GM12878 (cell line): ENCODE data around the gene RPS6KC1. TPM values are rescaled to one million over a fixed set of nuclear protein-coding genes. Genes with fewer than 3 reads are reported as not detected.

Experiments used
- CEBPB ChIP-seq, 2 experiments: fragments of 150-350 bp in 1 of 2; IDR thresholded peaks; 2 replicates each; pipeline ENCODE4 v1.6.1; 2012 to 2014; ENCODE audit warnings: low read depth in 2 of 2, low read length in 2 of 2, borderline replicate concordance in 1 of 2, inconsistent platforms in 1 of 2
- DPF2 ChIP-seq: fragments of 450-650 bp; IDR thresholded peaks from 2 replicates; pipeline ENCODE4 v1.6.1; 2017; ENCODE audit warnings: mild to moderate bottlenecking
- HDAC6 ChIP-seq: fragments of 200-600 bp; sonication (generic); IDR thresholded peaks from one replicate; pipeline ENCODE4 v1.8.0; 2017; ENCODE audit warnings: antibody characterized with exemption; ENCODE audit not compliant: unreplicated experiment
- MXI1 ChIP-seq: fragments of 150-350 bp; IDR thresholded peaks from 2 replicates; pipeline ENCODE4 v1.6.1; 2011; ENCODE audit warnings: low read depth, mild to moderate bottlenecking, inconsistent platforms, low read length, improper control_type of control experiment
- NBN ChIP-seq: fragments of 450-650 bp; IDR thresholded peaks from 2 replicates; pipeline ENCODE4 v1.6.1; 2016
- PKNOX1 ChIP-seq: fragments of 450-650 bp; IDR thresholded peaks from 2 replicates; pipeline ENCODE4 v1.6.1; 2016; ENCODE audit warnings: mild to moderate bottlenecking
- POLR2AphosphoS5 ChIP-seq: IDR thresholded peaks from 2 replicates; pipeline ENCODE4 v1.6.1; 2011; ENCODE audit warnings: mild to moderate bottlenecking, low read length, inconsistent platforms
- REST ChIP-seq: IDR thresholded peaks from 2 replicates; pipeline ENCODE4 v1.6.1; 2012; ENCODE audit warnings: mild to moderate bottlenecking, low read depth, low read length
- SKIL ChIP-seq: fragments of 450-650 bp; IDR thresholded peaks from 2 replicates; pipeline ENCODE4 v1.6.1; 2017; ENCODE audit warnings: mild to moderate bottlenecking, low read depth, inconsistent platforms; ENCODE audit not compliant: poor library complexity, severe bottlenecking
- SREBF2 ChIP-seq: IDR thresholded peaks from 2 replicates; pipeline ENCODE4 v1.6.1; 2012; ENCODE audit warnings: mild to moderate bottlenecking, low read length
- ZBTB40 ChIP-seq: fragments of 450-650 bp; IDR thresholded peaks from 2 replicates; pipeline ENCODE4 v1.6.1; 2016; ENCODE audit warnings: mild to moderate bottlenecking, moderate library complexity, borderline replicate concordance
- ZNF592 ChIP-seq: fragments of 450-650 bp; IDR thresholded peaks from 2 replicates; pipeline ENCODE4 v1.6.1; 2017; ENCODE audit warnings: mild to moderate bottlenecking, moderate library complexity
- polyA plus RNA-seq, 11 experiments: library from polyadenylated mRNA; depleted of rRNA in 4 of 11; unstranded in 6 of 11; stranded (reverse) in 5 of 11; fragments of >200 nt; fragmentation: Nextera tagmentation in 4 of 11; fragmentation: Illumina TruSeq in 1 of 11; extraction: Ambion mirVana in 4 of 11; extraction: Trizol in 1 of 11; gene quantifications; 1 replicate in 1 of 11; 2 replicates in 10 of 11; pipeline versions ENCODE4 v1.2.1 to v1.2.3, GENCODE V29; 2011 to 2016; ENCODE audit warnings: inconsistent platforms in 2 of 11, missing spikeins in 2 of 11, low read depth in 1 of 11
- total RNA-seq, 4 experiments: library from RNA; depleted of rRNA in 3 of 4; stranded (reverse); fragments of >200 nt in 3 of 4; fragmentation: Illumina TruSeq in 1 of 4; extraction: Trizol in 1 of 4; gene quantifications; 2 replicates each; pipeline versions ENCODE4 v1.2.1 to v1.2.3, GENCODE V29; 2013 to 2021

Gene RPS6KC1
- total and polyA plus RNA-seq, 10 of the 15 experiments (the other 5 are each of a cell fraction or from before 2014, with no cell fraction given), result 2.9 to 17.3 (median 12.2) TPM

GRCh38 chr1:213015099-213016050 is 35.7 kb upstream of the RPS6KC1 start, which contains the start of gene ANGEL2 (continued):
- TF ChIP-seq ZNF592, result no peak
- no peak for TF ChIP-seq SKIL
- TF ChIP-seq POLR2AphosphoS5, result peak; percentile 86
- TF ChIP-seq SREBF2, result no peak
- peak; percentile 73; the same call in 1 of the 2 replicates for TF ChIP-seq ZBTB40
- no peak for TF ChIP-seq REST
- TF ChIP-seq CEBPB (IDR thresholded peaks at IDR 0.05; ENCODE audit: borderline replicate concordance in 1 of 2, low read depth in 2 of 2, low read length in 2 of 2), result no peak
- TF ChIP-seq NBN, result peak; percentile 89
- 0 out of 2 replicates have a peak, but pooled peaks have one; percentile 46 for TF ChIP-seq DPF2
- TF ChIP-seq HDAC6, result no peak
- peak; percentile 63; the same call in 1 of the 2 replicates for TF ChIP-seq PKNOX1
- no peak for TF ChIP-seq MXI1
